GM19328 (cell line): ENCODE measurements around the gene FRMD4A.

Experiments
- ATAC-seq: cut with Tn5 transposase; IDR thresholded peaks from one replicate; pipeline ENCODE4 v1.9.1; 2021; ENCODE audit warnings: mild to moderate bottlenecking, moderate library complexity; ENCODE audit not compliant: unreplicated experiment

FRMD4A gene

GRCh38 chr10:13740461-13740860, 590.3 kb downstream of the FRMD4A start:
- ATAC-seq, result no peak

- no peak for ATAC-seq
Measured at GRCh38 chr10:13739183-13739582, 591.5 kb downstream of the FRMD4A start.

GRCh38 chr10:13736506-13736905, 594.2 kb downstream of the FRMD4A start:
- no peak for ATAC-seq

GRCh38 chr10:13734151-13734550, 596.6 kb downstream of the FRMD4A start:
- ATAC-seq, result no peak

- ATAC-seq, result no peak
Measured at GRCh38 chr10:13733071-13733470, 597.7 kb downstream of the FRMD4A start.

GRCh38 chr10:13732465-13732881, 598.3 kb downstream of the FRMD4A start:
- no peak for ATAC-seq

GRCh38 chr10:13731799-13732198, 598.9 kb downstream of the FRMD4A start:
- ATAC-seq, result no peak

- ATAC-seq, result no peak
Measured at GRCh38 chr10:13730956-13731355, 599.8 kb downstream of the FRMD4A start.

- ATAC-seq, result no peak
Measured at GRCh38 chr10:13730306-13730652, 600.4 kb downstream of the FRMD4A start.

- no peak for ATAC-seq
Measured at GRCh38 chr10:13729586-13730305, 601.0 kb downstream of the FRMD4A start.

- no peak for ATAC-seq
Measured at GRCh38 chr10:13728898-13729535, 601.7 kb downstream of the FRMD4A start.

GRCh38 chr10:13725594-13725993, 605.1 kb downstream of the FRMD4A start:
- no peak for ATAC-seq

GRCh38 chr10:13724484-13724883, 606.2 kb downstream of the FRMD4A start:
- no peak for ATAC-seq

GRCh38 chr10:13722747-13723653, 607.7 kb downstream of the FRMD4A start:
- ATAC-seq, result no peak

- no peak for ATAC-seq
Measured at GRCh38 chr10:13721486-13721885, 609.2 kb downstream of the FRMD4A start.

GRCh38 chr10:13720699-13721098, 610.0 kb downstream of the FRMD4A start:
- ATAC-seq, result no peak

GRCh38 chr10:13719425-13719824, 611.3 kb downstream of the FRMD4A start:
- ATAC-seq, result no peak

- ATAC-seq, result no peak
Measured at GRCh38 chr10:13718820-13719219, 611.9 kb downstream of the FRMD4A start.

GRCh38 chr10:13717936-13718772, 612.6 kb downstream of the FRMD4A start:
- ATAC-seq, result no peak

GRCh38 chr10:13717571-13717935, 613.2 kb downstream of the FRMD4A start:
- no peak for ATAC-seq
